NCI-H345 (cell line): ENCODE results near the gene PLEKHA7.
"Not testable (repeated sequence)": the region's sequence is repeated elsewhere in the genome, so short reads cannot be mapped to it uniquely, and the experiment has no call there.

ENCODE experiments used
- DNase-seq: peaks from one replicate; lab custom pipeline; 2025; lab: John Stamatoyannopoulos, UW

PLEKHA7 gene

DNA sequence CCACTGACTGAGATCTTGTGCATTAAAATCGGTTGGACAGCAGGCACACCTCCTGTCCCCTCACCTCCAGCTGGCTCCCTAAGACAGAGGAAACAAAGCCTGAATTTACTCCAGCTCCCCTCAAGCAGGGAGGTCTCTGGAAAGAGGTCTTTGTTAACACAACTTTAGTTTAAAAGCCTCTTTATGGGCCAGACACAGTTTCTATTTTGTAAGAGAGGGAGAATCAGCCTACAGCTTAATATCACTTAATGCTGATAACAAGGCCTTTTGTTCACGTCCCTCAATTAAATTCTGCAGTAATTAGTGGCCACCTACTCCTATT is 36.3 kb downstream of the PLEKHA7 start:
- DNase-seq, result no peak

DNA sequence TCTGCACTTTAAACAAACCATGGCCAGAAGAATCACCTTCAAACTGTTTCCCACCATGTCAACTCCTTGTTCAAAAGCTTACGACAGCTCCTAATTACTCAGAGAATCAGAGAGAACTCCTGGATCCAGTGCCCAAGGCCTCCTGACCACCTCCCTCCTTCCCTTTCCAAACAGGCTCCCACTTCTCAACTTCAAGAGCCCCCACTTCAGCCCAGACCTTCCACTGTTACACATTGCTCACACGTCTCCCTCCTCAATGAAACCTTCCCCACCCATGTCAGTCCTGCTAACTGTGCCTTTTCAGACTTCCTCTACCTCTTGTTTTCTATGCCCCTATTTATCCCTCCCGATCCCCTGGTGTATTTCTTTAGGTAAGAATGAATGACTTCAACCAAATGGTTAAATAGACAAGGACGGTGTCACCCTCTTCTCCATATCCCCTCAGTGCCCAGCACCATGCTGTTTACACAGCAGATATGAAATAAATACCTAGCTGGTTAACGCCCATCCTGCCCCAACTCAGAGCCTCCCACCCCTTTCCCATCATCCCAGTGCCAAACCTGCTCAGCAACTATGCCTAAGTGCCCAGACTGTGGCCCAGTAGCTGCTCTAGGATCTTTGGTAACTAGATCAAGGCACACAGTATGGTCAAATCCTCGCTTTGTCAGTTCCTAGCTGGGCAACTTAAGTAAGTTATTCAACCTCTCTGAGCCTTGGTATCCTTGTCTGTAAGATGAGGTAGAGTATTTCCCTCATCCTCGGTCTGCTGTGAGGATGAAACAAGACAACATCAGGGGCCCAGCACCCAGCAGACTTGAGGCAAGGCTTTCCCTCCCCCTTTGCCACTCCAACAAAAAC is 36.8 kb downstream of the PLEKHA7 start:
- no peak for DNase-seq

DNA sequence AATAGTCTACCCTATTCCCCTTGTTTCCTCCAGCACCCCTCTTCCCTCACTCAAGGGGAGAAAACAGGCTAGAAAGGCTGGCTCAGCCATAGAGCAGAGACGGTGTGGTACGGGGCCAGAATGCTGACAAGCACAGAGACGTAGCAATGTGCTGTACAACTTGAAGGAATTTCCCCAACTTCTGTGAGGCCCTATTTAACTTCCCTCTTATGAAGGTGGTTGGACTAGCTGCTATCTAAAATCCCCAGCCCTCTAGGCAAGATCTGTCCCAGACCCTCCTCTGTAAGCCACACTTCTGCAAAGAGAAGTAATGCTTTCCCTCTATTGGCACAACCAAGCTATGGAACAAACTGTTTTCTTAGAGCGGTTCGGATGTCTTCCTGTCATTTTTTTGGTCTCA is 37.8 kb downstream of the PLEKHA7 start:
- no peak for DNase-seq

DNA sequence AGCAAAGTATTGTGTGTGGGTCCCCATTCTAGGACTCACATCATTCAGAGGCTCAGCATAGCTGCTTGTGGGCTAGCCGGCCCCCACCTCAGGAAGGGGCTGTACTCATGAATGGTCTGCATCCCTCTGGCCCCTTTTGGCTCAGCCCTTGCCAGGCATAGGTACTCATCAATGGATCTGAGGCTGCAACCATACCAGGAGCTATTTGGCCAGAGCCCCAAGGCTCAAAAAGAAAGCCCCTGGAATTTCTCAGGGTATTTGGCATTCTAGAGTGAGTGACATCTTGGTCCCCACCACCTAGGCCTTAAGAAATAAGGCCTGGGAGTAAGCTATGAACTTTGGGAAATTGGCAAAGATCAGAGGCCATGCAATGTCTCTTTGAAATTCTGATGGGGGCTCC is 38.3 kb downstream of the PLEKHA7 start:
- DNase-seq, result no peak

DNA sequence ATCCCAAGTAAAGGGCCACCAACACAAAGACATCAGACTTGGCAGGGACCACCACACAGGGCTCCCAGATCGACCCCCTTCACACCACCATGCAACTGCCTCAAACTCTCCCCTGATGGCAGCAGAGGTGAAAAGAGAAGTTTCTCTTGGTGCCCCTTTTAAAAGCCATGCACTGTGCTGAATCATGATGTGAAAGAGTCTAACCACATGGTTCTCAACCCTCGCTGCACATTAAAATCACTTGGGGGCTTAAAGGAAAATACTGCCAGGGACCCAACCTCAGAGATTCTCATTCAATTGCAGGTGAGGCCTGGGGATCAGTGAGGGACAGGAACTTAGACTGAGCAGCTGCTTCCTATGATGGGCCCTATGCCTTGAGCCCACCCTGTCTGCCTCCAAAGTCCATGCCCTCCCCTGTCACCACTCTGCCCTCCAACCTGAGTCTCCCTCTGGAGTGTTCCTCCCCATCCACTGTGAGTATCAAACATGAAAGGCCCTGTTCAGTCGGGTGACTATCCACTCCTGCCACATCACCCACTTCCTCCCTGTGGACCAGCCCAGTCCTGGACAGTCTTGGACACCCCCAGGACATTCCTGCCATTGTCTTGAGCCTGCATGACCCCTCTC is 40.8 kb downstream of the PLEKHA7 start:
- DNase-seq, result no peak

DNA sequence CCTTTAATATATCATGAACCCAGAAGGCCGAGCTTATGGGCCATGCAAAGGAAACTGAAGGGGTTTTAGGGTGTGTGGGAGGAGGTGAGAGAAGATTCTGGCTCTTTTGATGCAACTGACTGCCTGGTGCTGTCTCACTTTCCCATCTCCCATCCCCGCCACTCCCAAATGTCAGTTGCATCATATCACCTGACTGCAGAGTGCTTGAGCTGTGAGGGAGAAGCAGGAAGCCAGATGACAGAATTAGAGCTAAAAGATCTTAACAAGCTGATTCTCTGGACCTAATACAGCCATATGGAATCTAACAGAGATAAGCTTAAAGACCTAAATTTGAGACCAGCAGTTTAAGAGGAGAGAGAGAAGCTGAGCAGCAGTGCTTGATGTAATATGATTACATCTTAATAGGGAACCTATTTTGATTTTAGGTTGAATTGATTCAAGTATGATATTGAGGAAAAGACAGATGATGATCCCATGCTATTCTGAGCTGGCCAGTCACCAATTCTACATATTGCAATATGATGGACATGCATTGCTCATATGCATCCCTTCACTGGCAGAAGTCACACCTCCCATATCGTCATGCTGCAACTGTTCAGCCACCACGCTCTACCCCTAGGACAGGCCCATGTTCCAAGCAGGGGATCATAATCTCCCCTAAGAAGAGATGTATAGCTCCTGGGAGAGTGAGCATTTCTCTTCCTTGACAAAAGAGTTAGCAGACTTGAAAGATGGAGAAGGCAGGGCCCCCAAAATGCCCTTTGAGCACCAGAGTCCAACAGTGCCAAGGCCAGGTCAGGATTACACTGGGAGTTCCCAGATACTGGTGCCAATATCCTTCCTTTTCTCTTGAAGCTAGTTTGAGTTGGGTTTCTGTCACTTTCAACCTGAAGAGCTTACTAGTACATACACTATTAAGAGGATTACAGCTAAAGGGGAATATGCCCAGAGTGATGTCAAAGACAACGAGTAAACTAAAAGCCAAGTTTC is 44.9 kb downstream of the PLEKHA7 start:
- peak; percentile 13 for DNase-seq

DNA sequence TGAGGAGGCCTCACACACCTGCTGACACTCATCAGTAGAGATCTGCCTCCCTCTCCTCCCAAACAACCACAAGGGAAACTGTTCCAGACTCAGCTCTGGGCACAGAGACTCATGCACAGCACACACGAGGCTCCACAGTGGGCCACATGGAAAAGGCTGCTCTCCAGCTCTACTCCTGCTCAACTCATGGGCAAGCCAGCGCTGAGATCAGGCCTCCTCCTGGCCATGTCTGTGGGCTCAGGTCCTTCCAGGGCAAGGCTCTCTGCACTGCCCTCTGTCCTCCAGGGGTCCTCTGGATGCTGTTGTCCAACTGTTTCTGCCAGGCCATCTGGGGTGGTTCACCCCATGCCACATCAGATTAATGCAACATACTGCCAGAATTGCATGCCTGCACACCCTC is 46.0 kb downstream of the PLEKHA7 start:
- no peak for DNase-seq

DNA sequence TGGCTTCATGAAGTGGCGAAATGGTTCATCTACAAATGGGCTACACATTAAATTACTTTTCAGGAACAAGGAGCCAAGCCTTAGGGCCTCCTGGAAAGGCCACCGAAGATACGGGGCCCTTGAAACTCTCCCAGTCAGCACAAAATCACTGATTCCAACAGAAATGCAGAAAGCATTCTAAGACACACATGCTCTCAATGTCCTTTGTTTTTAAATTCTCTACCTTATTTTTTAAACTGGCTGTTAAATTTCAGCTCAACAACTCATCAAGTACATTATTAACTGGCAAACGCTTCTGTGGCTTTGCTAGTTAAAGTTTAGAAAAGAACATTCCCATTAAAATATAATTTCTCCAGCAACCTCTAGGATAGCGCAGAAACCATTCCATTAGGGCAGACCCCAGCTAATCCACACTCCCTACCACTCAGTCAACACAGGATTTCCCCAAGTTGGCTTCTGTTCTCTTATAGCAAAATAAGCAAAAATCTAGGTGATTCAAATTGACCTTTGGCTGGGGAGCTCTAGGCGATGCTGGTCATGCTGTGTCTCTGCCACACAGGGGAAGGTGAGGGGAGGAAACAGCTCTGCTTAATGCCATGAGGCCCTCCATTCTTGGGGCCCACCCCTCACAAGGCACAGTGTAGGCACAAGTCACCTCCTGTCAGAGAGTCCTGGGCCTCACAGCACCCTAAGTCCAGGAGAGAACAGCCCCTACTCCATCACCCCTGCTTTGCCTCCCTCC is 47.1 kb downstream of the PLEKHA7 start:
- no peak for DNase-seq

DNA sequence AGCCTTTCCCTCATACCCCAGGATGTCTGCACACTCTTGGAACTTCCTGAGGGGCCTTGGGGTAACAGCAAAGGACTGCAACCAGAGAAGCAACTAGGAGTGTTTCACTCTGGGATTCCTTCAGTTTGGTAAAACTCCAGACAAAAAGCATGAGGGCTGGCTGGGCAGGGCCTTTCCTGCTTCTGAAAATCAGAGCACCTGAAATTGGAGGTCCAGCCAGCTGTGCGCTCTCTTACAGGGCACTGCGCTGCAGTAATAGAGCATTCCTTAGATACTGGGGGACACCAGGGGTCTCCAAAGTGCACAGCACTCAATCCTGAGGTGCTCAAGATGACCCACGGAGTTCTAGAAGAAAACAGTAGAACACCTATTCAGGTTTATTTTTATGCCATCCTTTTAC is 49.7 kb downstream of the PLEKHA7 start:
- DNase-seq, result no peak

DNA sequence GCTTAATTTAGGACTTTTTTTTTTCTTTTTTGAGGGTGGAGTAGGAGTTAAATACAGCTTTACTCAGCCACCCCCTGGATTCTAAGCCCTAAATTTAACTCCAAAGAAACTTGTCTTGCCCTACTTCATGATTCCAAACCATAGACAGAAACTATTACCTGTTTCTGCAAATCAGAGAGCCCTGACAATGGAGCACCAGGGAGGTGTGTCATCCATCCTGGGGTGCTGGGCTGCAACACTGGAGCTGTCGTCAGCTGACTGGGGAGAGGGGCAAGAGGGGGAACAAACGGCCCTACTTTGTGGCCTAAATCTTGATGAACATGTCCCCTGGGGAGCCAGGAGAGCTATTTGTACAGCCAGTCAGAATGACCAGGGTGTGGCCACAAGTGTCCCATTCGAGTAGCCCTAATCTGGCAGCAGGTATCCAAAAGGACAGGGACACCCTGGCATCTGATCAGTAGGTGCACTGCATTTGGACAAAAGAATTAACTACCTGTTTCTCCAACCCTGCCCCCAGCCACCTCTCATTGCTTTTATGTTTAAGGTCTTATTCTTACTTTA is 50.8 kb downstream of the PLEKHA7 start:
- no peak for DNase-seq

DNA sequence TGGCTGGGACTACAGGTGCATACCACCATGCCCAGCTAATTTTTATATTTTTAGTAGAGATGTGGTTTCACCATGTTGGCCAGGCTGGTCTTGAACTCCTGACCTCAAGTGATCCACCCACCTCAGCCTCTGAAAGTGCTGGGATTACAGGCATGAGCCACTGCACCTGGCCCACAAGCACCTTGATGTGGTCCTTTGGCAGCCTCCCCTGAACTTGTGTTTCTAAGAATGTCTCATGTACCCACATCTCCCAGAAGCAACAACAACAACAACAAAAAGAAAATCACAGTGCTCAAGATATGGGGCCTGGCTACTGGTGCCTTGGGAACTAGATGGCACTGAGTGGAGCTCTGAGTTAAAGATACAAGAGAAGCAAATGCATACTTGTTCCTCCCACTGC is 51.6 kb downstream of the PLEKHA7 start:
- DNase-seq, result not testable (repeated sequence)

DNA sequence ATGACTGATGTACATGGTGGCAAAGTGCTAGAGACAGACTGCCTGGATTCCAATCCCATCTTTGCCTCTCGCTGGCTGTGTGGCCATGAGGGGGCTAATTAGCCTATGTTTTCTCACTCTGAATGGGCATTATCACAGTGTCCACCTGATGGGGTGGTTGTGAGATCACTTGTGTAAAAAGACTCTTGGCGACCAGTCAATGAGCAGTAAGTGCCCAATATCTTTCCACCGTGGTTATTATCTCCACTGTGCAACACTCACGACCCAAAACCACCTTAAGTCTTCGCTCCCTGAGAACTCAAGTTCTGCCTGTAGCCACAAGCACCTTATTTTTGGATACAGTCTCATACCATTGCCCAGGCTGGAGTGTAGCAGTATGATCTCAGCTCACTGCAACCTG is 52.1 kb downstream of the PLEKHA7 start:
- no peak for DNase-seq

DNA sequence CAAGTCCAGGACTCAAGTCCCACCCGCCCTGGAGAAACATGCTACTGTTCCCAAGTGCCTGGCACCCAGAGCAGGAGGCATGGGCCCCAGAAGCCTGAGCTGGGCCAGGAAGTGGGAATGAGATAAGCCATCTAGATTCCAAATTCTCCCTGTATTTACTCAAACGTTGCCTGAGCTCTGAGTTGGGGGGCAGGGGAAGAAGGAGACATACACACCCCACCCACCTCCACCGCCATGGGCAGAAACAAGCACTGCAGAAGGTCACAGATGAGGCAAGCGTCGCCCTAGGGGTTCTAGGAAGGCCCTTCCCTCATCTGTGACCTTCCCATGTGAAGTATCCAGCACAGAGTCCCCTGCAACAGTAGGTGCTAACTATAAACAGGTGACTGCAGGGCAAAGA is 54.0 kb downstream of the PLEKHA7 start:
- no peak for DNase-seq

DNA sequence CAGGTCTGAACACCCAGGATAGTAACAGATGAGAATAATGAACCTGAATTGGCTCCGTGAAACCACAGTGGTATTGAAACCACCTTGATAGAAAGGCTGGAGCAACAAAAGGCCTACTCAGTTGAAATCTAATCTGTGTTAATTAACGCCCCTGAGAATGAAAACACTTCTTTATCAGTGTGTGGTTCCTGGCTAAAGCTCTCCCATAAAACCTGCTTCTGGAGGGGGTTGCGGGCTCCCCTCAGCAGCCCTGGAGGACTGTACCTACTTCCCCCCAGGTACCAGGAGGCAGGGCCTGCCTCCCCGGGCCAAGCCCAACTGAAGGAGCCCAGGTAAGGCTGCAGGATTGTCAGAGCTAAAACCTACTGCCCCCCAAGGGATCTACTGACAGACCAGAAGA is 54.6 kb downstream of the PLEKHA7 start:
- peak; percentile 18 for DNase-seq

DNA sequence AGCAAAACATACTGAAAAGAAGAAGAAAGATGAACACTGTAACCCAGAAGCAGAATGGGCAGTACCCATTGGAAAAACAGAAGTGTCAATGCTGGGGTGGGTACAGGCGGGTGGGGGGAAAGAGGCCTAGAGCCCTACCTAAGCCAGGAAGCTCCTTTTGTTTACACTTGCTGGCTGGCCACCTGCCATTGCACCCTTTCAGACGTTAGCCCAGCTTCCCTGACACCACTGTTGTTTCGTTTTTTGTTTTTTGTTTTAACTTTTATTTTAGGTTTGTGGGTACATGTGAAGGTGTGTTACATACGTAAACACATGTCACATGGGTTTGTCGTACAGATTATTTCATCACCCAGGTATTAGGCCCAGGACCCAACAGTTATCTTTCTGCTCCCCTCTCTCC is 55.4 kb downstream of the PLEKHA7 start:
- peak; percentile 33 for DNase-seq

DNA sequence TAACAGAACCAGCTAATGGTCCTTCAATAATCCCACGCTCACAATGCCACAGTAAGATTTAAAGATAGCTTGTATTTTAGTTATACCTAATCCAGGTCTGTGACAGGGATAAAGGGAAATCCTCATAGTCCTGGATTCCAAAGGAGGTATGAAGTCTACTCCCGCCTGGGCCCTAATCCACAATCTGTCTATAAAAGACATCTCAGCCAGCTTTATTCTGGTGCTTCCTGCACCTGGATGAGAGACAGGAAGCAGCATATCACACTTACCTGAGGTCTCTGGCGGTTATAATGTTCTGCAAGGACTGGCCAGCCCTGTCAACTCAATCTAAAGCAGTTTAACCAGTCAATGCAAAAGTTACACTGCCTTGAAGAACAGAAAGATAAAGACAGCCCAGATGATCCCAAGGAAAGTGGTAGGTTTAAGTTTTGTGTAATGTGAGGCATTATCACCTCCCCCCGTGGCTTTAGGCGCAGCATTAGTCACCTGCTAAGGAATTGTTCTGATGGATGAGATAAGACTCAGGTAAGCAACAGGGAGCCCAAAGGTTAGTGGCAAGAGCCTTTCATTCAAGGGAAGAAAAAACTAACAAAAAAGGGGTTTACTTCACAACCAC is 57.6 kb downstream of the PLEKHA7 start:
- DNase-seq, result no peak

DNA sequence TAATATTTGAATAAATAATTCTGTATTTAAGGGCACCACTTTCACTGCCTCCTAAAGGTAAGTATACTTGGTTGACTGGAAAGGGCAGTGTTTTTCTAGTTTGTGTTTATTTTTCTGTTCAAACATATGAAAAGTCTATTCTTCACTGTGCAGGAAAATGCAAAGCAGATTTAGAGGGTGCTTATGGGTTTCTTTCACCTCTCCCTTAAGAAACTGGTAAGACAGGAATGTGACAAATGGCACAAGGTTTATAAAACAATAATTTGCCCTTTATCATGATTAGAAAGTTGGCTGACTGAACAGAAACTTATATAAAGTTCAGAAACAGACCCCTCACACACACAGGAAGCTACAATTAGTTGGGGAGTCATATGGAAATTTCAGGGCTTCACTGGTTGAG is 60.6 kb downstream of the PLEKHA7 start:
- DNase-seq, result no peak

DNA sequence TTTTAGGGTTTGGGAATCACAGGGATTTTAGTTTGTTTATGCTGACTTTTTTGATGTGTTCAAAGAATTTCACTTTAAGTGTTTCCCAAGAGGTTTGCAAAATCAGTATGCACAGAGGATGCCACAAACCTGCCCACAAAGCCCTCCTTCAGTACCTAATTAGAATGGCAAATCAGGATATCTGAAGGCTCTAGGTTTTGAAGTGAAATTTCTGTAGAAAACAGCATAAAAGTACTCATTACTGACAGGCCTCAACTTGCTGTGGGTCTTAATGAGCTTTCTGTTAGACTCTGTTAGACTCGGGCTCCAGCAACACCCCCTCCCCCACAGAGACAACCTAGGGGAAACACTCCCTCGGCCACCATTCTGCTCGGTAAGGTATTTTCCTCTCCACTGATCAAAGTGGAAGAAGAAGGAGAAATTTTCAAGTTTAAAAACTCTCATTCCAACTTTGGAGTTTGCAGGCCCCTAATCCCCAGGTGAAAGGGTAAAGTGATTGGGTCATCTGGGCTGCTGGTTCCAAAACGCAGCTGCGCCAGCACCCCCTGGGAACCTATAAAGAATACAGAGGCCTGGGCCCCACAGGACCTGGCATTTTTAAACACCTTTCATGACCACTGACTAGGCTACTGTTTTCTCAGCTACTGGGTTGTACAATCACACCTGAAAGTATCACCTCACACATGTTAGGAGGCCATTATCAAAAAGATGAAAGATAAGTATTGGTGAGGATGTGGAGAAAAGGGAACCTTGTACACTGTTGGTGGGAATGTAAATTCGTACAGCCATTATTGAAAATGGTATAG is 67.5 kb downstream of the PLEKHA7 start:
- no peak for DNase-seq

DNA sequence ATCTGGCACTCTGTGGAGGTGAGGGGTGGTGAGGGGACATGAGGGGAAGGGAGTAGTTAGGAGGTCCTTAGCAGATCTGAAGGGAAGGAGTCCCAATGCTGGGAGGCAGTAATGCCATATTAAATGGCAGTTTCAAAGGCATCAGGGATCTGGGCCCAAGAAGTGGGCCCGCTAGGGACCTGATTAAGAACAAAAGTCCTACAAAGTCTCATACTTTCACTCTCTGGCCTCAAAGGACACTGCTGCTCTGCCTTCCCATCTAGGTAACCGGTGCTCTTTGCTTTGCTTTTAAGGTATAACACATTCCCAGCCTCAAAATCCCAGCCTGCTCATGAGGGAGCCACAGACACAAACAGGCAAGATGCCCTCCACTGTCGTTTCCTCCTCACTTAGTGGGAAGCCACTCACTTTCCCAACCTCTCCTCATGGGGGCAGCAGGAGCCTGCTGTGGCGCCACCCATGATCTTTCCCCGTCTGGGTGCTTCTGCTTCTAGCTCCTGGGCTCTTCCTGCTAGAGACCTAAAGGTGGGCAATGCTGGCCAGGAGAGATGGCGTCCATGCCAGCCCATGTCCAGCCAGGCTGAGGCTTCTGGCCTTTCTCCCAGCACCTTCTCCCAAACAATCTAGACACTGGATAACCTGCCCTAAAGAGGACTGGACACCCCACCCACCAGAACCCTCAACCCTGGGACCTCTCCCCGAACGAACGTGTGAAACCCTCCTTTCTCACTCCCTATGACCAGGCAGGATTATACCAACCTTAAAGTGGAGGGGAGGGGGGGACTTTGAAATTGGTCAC is 68.3 kb downstream of the PLEKHA7 start:
- peak; percentile 28 for DNase-seq
